HG02884 (cell line): Measurements from ENCODE around the gene MOCS3.
"Not testable (repeated sequence)": the region's sequence is repeated elsewhere in the genome, so short reads cannot be mapped to it uniquely, and the experiment has no call there.

Experiments
- ATAC-seq: cut with Tn5 transposase; IDR thresholded peaks from one replicate; pipeline ENCODE4 v1.9.1; 2021; ENCODE audit warnings: mild to moderate bottlenecking, moderate library complexity; ENCODE audit not compliant: unreplicated experiment

MOCS3 gene

GRCh38 chr20:50932016-50932485, 26.6 kb upstream of the MOCS3 start:
- no peak for ATAC-seq

DNA sequence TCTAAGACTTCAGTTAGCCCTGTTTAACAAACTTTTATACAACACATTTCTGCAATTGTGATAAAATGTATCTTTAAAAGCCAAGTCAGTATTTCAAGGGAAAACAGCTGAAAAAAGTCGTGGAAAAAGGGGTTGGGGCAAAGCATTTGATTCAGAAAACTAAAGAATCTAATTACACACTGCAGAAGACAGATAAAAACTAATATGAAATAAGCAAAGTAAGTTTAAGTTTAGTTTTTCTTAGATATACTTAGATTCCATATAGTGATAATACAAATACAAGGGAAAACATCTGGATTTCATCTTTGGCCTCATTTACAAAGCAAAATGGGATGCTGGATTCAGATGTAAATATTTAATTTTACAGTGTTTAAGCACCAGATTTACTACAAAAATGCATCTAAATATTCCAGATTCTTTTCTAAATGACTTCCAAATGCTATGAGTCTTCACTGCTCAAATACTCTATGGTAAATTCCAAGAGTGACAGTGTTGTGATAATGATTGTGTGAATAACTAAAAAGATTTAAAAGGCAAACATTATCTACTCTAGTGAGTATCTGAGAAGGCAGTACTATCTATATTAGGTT, 25.8 kb upstream of the MOCS3 start:
- ATAC-seq = no peak

DNA sequence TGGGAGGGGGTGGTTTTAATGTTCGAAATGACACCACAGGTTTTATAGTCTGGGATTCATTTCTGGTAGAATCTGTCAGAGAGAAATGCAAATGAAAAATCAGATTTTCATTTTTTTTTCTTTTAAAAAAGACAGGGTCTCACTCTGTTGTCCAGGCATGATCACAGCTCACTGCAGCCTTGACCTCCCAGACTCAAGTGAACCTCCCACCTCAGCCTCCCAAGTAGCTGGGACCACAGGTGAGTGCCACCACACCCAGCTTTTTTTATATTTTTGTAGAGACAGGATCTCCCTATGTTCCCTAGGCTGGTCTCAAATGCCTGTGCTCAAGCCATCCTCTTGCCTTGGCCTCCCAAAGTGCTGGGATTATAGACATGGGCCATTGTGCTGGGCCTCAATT, 25.0 kb upstream of the MOCS3 start:
- ATAC-seq = no peak

- no peak for ATAC-seq
These were observed 15.5 kb upstream of the MOCS3 start for GRCh38 chr20:50943069-50943468.

DNA sequence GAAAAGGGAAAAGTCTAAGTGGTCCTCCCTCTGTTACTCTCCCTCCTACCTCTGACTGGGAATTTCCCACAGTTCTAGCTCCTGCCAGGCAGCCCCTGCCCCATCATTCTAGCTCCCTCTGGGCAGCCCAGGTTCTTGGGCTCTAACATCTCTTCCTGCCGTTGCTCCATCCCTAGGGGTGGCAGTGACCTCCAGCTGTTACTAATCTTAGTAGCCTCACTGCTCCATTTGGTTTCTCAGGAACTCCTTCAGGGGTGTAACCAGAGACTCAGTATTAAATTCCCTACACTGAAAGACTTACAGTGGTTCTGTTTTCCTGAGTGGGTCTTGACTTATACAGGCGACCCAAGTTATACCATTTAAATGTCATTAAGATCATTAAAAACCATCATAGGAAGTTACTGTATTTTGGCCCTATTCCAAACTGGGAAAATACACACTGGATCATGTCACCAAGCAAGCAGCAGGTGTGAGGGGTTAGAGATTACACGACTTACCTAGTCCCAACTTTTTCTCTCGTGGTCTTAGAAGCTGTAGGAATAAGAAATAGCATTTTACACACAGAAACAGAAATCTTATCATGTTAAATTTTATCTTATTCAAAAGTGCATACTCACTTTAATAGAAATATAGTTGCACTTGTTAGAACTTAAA, 10.4 kb upstream of the MOCS3 start:
- ATAC-seq = no peak

DNA sequence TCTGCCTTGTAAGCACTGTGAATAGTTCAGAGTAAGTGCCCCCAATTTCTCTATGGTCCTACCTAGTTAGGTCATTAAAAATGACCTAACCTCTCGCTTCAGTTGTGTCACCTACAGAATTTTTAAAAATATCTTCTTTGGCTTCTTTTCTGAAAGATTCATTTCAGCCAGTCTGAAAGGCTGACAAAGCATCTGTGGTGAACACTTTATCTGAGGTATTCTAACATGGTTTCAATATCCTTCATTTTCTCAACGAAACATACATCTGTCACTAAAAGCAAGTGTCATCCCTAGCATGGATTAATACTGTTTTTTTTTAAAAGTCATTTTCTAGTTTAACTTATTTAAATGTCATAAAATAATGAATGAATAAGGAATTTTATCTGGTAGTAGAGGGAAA, 5.4 kb upstream of the MOCS3 start:
- no peak for ATAC-seq

DNA sequence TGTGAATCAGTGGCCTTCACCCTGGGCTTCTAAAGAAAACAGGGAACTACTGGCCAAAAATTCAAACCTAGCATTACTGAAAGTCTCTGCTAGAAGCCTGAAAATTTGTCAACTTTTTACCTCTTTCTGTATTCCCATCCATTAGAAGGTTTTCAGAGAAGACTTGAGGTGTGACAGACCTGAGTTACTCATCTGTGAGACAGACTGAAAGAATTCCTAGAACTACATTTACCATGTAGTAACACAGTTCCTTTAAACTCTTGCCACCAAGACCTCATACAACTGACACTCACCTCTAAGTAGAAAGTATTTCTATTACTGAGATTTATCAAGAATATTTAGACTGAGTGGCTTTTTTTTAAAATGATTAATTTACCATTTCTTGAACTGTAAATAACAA, 4.8 kb upstream of the MOCS3 start:
- no peak for ATAC-seq

DNA sequence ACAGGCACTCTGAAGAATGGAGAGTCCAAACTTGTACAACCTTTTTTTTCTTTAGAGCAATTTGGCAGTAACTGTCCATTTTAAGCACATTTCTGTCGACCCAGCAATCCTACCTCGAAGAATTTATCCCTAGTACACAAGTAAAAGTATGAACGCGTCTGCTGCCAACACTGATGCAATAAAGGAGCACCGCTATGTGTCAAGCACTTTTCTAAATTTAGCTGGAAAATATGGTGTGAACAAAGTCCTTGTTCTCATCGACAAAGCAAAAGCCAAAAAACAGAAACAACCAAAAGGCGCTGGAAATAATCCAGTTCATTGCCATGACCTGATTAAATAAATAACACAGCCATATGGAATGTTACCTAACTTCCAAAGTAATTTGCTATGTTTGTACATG, 1.3 kb upstream of the MOCS3 start:
- ATAC-seq = no peak

GRCh38 chr20:50957798-50958614, 612 bp upstream of the MOCS3 start, which contains the start of gene DPM1:
TSS of gene DPM1 (minus strand) at chr20:50958532. CDS start at chr20:50958523, 9 bp downstream.
- ATAC-seq = peak; percentile 61

DNA sequence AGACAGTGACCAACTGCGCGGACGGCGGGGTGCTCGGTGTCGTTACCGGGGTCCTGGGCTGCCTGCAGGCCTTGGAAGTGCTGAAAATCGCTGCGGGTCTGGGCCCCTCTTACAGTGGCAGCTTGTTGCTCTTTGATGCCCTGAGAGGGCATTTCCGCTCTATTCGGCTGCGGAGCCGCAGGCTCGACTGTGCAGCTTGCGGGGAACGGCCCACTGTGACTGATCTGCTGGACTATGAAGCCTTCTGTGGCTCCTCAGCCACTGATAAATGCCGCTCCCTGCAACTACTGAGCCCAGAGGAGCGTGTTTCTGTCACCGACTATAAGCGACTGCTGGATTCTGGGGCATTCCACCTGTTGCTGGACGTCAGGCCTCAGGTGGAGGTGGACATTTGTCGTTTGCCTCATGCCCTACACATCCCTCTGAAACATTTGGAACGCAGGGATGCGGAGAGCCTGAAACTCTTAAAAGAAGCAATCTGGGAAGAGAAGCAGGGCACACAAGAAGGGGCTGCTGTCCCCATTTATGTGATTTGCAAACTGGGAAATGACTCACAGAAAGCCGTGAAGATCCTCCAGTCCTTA, 1.0 kb downstream of the MOCS3 start:
- ATAC-seq = no peak

DNA sequence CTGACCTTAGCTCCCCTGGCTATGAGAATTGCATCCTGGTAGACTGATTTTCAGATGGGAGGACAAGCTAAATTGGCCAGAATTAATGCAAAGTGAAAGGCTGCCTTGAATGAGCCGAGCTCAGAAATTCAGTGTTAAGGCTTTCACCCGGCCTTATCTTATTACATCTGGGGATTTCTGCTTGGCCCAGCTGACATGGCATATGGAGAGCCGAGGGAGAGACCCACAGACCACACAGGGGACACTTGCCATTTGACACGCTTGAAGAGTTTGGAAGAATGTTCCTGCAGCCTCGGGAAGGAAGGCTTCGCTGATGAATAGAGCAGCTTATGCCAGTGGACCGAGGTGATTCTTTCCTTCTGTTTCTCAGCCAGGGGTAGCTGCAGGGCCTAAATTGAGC, 9.0 kb downstream of the MOCS3 start:
- ATAC-seq = no peak

DNA sequence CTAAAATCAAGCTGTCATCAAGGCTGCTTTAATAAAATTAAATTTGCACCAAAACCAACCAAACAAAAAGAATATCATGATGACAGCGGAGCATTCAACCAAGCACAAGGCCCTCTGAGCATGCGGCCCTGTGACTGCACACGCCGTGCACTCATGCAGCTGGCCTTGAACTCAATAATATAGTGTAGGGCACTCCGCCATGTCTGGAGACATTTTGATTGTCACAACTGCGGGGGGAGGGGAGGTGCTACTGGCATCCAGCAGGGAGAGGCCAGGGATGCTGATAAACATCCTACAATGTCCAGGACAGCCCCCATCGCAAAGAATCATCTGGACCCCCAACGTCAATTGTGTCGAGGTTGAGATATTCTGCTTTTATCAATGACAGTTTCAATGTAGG, 9.7 kb downstream of the MOCS3 start:
- no peak for ATAC-seq

GRCh38 chr20:50969435-50969834, 10.8 kb downstream of the MOCS3 start:
- no peak for ATAC-seq

DNA sequence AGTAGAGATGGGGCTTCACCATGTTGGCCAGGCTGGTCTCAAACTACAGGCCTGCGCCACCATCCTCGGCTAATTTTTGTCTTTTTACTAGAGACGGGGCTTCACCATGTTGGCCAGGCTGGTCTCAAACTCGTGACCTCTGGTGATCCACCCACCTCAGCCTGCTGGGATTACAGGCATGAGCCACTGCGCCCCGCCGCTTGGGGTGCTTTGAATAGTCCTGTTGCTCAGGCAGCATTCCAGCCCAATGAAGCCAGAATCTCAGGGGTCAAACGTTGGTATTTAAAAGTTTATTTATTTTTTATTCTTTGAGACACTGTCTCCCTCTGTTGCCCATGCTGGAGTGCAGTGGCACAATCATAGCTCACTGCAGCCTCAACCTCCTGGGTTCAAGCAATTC, 11.3 kb downstream of the MOCS3 start:
- no peak for ATAC-seq

DNA sequence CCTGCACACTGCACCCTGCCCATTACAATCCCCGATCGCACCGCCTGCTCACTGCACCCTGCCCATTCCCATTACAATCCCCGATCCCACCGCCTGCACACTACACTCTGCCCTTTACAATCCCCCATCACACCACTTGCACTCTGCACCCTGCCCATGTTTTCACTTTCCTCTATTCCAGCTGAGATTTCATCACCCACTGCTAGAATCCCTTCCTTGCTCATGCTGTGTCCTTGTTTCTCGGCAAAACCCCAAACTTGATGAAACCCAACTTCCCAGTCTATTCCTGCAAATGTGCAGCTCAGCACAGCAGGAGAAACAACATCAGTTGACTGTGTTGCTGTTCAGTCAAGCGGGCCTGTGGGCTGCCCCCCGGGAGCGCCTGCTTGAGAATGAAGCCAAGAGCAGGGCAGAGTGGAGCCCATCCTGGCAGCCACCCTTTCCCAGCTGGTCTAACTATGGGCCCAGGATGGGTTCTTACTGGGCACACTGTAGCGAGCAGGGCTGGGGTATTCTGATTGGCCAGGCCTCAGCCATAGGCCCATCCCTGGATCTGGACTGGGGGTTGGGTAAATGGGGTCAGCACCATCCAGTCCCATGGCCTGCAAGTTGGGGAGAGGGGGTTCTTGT, 17.2 kb downstream of the MOCS3 start:
- no peak for ATAC-seq

GRCh38 chr20:50977066-50978021, 18.7 kb downstream of the MOCS3 start:
- ATAC-seq = no peak

DNA sequence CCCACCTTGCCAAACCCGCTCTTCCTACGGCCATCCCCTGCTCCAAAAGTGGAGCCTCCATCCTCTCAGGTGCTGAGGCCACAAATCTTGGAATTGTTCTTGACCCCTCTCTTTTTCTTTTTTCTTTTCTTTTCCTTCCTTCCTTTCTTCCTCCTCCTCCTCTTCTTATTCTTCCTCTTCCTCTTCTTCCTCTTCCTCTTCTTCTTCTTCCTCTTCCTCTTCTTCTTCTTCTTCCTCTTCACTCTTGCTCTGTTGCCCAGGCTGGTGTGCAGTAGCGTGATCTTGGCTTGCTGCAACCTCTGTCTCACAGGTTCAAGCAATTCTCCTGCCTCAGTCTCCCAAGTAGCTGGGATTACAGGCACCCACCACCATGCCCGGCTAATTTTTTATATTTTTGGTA, 19.9 kb downstream of the MOCS3 start:
- ATAC-seq = not testable (repeated sequence)

- no peak for ATAC-seq
These were observed 21.6 kb downstream of the MOCS3 start for GRCh38 chr20:50980071-50980681.

- no peak for ATAC-seq
These were observed 22.5 kb downstream of the MOCS3 start for GRCh38 chr20:50980851-50981713.
